ENCODE results near the gene RHOT2. TPM values are rescaled to one million over a fixed set of nuclear protein-coding genes. Genes with fewer than 3 reads are reported as not detected.

Gene RHOT2
- total and polyA plus RNA-seq, 9 of the 15 experiments (the other 6 are each of a cell fraction or from before 2014, with no cell fraction given) = 5.0 to 373 (median 112) TPM

DNA sequence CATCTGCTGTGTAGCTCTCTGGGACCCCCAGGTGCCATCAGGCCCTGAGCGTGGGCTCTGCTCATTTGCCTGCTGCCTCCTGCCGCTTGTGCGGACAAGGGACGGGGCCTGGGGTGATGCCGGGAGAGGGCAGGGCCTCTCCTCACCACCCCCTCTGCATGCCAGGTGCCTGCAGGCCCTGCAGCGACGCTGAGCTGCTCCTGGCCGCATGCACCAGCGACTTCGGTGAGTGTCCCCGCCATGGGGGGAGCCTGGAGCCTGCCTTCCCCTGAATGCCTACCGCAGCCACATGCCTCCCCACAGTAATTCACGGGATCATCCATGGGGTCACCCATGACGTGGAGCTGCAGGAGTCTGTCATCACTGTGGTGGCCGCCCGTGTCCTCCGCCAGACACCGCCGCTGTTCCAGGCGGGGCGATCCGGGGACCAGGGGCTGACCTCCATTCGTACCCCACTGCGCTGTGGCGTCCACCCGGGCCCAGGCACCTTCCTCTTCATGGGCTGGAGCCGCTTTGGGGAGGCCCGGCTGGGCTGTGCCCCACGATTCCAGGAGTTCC is 48.9 kb downstream of the RHOT2 start (continued):
- TF ChIP-seq ZNF76 (CRISPR knock-in tag; IDR thresholded peaks at IDR 0.05; ENCODE audit: borderline replicate concordance) (no peak), NEUROD1 (IDR thresholded peaks at IDR 0.05; ENCODE audit: borderline replicate concordance, low read depth, low read length, partially characterized antibody) (no peak), GTF3C2 (IDR thresholded peaks at IDR 0.05; ENCODE audit: borderline replicate concordance, extremely low read depth, insufficient read length) (no peak)

GRCh38 chr16:717450-718245 is 49.7 kb downstream of the RHOT2 start:
- Histone ChIP-seq H2AFZ (ENCODE audit: low read depth, low read length) (no peak overlapping the region), H3K4me1 (replicated peaks in 1 of 2; ENCODE audit: control insufficient read depth in 2 of 2, insufficient read depth in 2 of 2, low read length in 2 of 2) (peaks cover 16 to 91% of the 10 kb centered on the region in 2 experiments; a peak in 4 of 5 replicates), H3K4me2 (ENCODE audit: insufficient read depth, low read length) (no peak overlapping the region), H3K4me3 (no peak overlapping the region), H3K79me2 (ENCODE audit: control insufficient read depth, insufficient read depth, low read length) (peaks cover 46% of the 10 kb centered on the region), H3K27ac (ENCODE audit: extremely low read depth, low read depth, low read length) (no peak overlapping the region), H4K20me1 (replicated peaks; ENCODE audit: control insufficient read depth, insufficient read depth, low read length) (no peaks in the 10 kb centered on the region; the same call in 1 of the 2 replicates), H3K27me3 (ENCODE audit: control insufficient read depth in 2 of 2, insufficient read depth in 2 of 2, low read length in 2 of 2) (no peaks in the 10 kb centered on the region), H3K36me3 (ENCODE audit: control insufficient read depth, insufficient read depth, low read length) (peaks cover 20% of the 10 kb centered on the region; the same call in 2 of the 3 replicates), H3K9me3 (replicated peaks; ENCODE audit: control insufficient read depth, insufficient read depth, low read depth, low read length) (no peaks in the 10 kb centered on the region), H3K9ac (ENCODE audit: insufficient read depth in 1 of 2, low read depth in 2 of 2, low read length in 2 of 2) (peak overlapping the region in 1 of 2 experiments; percentile 40; a peak in 2 of 4 replicates), H3K9me1 (ENCODE audit: control insufficient read depth, insufficient read depth, low read length) (peaks cover 3% of the 10 kb centered on the region)
- in situ Hi-C loops (cut with MboI) (loop anchor here (10.0 kb wide), 1 partner anchor 337 kb away; no protein-coding TSS in a partner anchor), intact Hi-C loops (cut with micrococcal nuclease) (no loop called here)
- no TSS peak for BruUV-seq (replicated peaks)
- ChIA-PET POLR2A (interaction anchor here (0.9 to 1.0 kb wide), 2 partner anchors 22 to 27 kb away, joined by 3 to 4 read pairs; partner anchors contain the start of gene WDR24), CTCF (ENCODE audit: low intra/inter-chr PET ratio) (no interaction called here)
- no peak for ATAC-seq
- FAIRE-seq = no peak
- WGBS (ENCODE audit: insufficient coverage, low coverage, missing lambda C conversion rate) = 86% methylated on average over 22 of the region's 32 CpGs
- no peak for DNase-seq (ENCODE audit: extremely low read depth in 1 of 4, low spot score in 3 of 4)
- peak; percentile 65 for TF ChIP-seq POLR2G (IDR thresholded peaks at IDR 0.05; ENCODE audit: low read depth, low read length)
- TF ChIP-seq TEAD4 (IDR thresholded peaks at IDR 0.05; ENCODE audit: low read length) = no peak
- TF ChIP-seq TEAD4 (CRISPR knock-in tag; IDR thresholded peaks at IDR 0.05; ENCODE audit: borderline replicate concordance) = no peak
- peak; percentile 47; the same call in 1 of the 2 replicates for TF ChIP-seq ZBTB33 (CRISPR knock-in tag; IDR thresholded peaks at IDR 0.05)

All from K562 (cell line).